AG09309 (cell line): ENCODE measurements around the gene TENT5A.
A peak's percentile ranks its signal among the peaks of the same experiment; 100 is the strongest.

Source experiments
- DNase-seq: peaks from one replicate; pipeline ENCODE4 v3.0.0-alpha.2; 2010; ENCODE audit warnings: low read depth
- H3K4me3 ChIP-seq: 2 replicates; pipeline ENCODE4 v1.5.1; 2011; ENCODE audit warnings: mild to moderate bottlenecking, low read depth, low read length, moderate library complexity; ENCODE audit not compliant: control insufficient read depth
- TF ChIP-seq, protein P1 (sequence below): IDR thresholded peaks from 2 replicates; pipeline ENCODE4 v1.5.1; 2011; ENCODE audit warnings: mild to moderate bottlenecking, low read depth, low read length, inconsistent platforms; ENCODE audit not compliant: insufficient read depth, control insufficient read depth; ENCODE audit errors: missing control alignments

TENT5A gene

DNA sequence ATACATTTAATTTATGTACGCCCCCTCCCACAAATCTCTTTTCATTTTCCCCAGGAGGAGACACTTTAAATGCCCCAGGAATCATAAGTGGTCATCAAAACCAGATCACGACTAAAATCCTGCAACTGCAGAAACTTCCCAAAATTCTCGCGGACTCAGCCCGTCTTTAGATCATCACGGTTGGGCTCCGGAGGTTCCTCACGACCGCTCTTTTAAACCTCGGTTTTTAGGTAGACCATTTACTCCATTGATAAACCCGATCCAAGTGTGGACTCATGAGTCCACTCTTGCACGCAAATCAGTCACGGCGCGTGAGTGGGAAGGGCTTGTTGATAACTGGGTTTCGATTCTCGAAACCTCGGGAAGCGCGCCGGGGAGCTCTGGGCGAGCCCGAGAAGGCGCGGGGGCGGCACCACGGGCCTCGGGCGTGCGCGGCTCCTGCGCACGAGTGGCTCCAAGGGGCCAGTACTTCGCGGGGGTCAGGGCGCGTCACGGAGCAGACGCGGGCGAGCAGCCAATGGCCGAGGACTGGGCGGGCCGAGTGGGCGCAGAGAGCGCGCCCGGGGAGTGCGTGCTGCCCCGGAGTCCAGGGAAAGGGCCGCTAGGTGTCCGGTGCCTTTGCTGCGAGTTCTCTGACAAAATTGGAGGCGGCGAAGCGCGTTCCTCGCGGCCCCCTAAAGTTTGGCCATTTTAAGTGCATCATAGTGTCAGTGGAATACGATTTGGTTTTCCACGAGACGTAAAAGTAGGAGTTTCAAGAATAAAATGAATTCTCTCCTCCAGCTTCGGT is 635 bp upstream of the TENT5A start:
- TF ChIP-seq, protein P1, sequence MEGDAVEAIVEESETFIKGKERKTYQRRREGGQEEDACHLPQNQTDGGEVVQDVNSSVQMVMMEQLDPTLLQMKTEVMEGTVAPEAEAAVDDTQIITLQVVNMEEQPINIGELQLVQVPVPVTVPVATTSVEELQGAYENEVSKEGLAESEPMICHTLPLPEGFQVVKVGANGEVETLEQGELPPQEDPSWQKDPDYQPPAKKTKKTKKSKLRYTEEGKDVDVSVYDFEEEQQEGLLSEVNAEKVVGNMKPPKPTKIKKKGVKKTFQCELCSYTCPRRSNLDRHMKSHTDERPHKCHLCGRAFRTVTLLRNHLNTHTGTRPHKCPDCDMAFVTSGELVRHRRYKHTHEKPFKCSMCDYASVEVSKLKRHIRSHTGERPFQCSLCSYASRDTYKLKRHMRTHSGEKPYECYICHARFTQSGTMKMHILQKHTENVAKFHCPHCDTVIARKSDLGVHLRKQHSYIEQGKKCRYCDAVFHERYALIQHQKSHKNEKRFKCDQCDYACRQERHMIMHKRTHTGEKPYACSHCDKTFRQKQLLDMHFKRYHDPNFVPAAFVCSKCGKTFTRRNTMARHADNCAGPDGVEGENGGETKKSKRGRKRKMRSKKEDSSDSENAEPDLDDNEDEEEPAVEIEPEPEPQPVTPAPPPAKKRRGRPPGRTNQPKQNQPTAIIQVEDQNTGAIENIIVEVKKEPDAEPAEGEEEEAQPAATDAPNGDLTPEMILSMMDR = peak; percentile 38
- peak; percentile 77 for DNase-seq
- peak overlapping the region; percentile 69 for H3K4me3 ChIP-seq

GRCh38 chr6:81751388-81752083 is 945 bp downstream of the TENT5A start:
- H3K4me3 ChIP-seq = peak overlapping the region; percentile 69
- no peak for DNase-seq
- TF ChIP-seq, protein P1 = no peak

GRCh38 chr6:81750681-81751387 is 1.6 kb downstream of the TENT5A start:
- peak overlapping the region; percentile 69 for H3K4me3 ChIP-seq
- no peak for DNase-seq
- TF ChIP-seq, protein P1 = no peak

- TF ChIP-seq, protein P1 = no peak
- no peak for DNase-seq
- H3K4me3 ChIP-seq = peak overlapping the region; percentile 69
Observed at GRCh38 chr6:81750200-81750599, 2.3 kb downstream of the TENT5A start.

GRCh38 chr6:81749707-81750106 is 2.8 kb downstream of the TENT5A start:
- TF ChIP-seq, protein P1 = no peak
- peak overlapping the region; percentile 69 for H3K4me3 ChIP-seq
- no peak for DNase-seq

DNA sequence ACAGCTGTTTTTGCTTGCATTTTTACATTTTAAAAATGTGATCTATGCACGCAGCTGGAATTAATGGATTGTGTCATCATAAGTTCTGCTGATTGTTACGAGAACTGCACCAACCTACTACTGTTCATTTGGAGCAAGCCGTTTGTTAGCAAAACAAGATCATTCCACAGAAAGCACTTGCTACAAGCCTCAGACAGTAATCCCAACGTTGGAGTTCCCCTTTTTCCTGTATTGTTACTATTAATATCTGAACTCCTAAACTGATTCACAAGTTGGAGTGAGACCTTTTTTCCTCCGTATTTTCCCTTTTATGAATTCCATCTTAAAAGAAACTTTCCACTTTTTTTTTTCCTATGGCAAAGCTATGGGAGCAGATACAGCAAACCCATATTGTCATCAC is 3.5 kb downstream of the TENT5A start:
- peak overlapping the region; percentile 69 for H3K4me3 ChIP-seq
- TF ChIP-seq, protein P1 = no peak
- DNase-seq = no peak
